ENCODE results near the gene STN1.

DNA sequence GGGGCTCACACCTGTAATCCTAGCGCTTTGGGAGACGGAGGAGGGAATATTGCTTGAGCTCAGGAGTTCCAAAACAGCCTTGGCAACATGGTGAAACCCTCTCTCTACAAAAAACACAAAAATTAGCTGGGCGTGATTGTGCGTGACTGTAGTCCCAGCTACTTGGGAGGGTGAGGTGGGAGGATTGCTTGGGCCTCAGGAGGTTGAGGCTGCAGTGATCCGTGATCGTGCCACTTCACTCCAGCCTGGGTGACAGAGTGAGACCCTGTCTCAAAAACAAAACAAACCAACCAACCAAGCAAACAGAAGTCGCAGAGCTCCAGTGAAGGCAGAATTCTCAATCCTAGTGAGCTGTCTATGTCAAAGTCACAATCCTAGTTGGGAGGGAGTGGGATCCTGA is 14.3 kb upstream of the STN1 start:
- TF ChIP-seq CTCF (conservative IDR thresholded peaks at IDR 0.05 in 1 of 2, IDR thresholded peaks at IDR 0.05 in 1 of 2; ENCODE audit: low read depth in 1 of 2, low read length in 2 of 2) (no peak), EZH2 (IDR thresholded peaks at IDR 0.05; ENCODE audit: low read length, missing control alignments) (no peak)
